Trophoblast cell (in vitro differentiated cells and primary cell): ENCODE data around the gene CEP55.

Source experiments
- DNase-seq, 2 donors: peaks; one replicate each; pipeline ENCODE4 v3.0.0-alpha.2; 2016
- H2AFZ ChIP-seq: 2 replicates; pipeline ENCODE4 v1.6.1; 2013; ENCODE audit warnings: low read length, moderate library complexity, mild to moderate bottlenecking; ENCODE audit not compliant: insufficient read depth, poor library complexity
- H2AK5ac ChIP-seq: 2 replicates; pipeline ENCODE4 v1.6.1; 2013; ENCODE audit warnings: mild to moderate bottlenecking, low read length
- H2BK120ac ChIP-seq: 2 replicates; pipeline ENCODE4 v1.6.1; 2013; ENCODE audit warnings: low read length, mild to moderate bottlenecking, moderate library complexity; ENCODE audit not compliant: insufficient read depth, poor library complexity
- H2BK12ac ChIP-seq: 2 replicates; pipeline ENCODE4 v1.6.1; 2013; ENCODE audit warnings: mild to moderate bottlenecking, low read length, moderate library complexity
- H2BK5ac ChIP-seq: 2 replicates; pipeline ENCODE4 v1.6.1; 2013; ENCODE audit warnings: low read length, low read depth, moderate library complexity, mild to moderate bottlenecking; ENCODE audit not compliant: poor library complexity
- H3K14ac ChIP-seq: 2 replicates; pipeline ENCODE4 v1.6.1; 2013; ENCODE audit warnings: mild to moderate bottlenecking, low read length
- H3K18ac ChIP-seq: 2 replicates; pipeline ENCODE4 v1.6.1; 2013; ENCODE audit warnings: mild to moderate bottlenecking, low read length
- H3K23ac ChIP-seq: 2 replicates; pipeline ENCODE4 v1.6.1; 2013; ENCODE audit warnings: low read length
- H3K27ac ChIP-seq: 2 replicates; pipeline ENCODE4 v1.5.1; 2013; ENCODE audit warnings: low read depth, mild to moderate bottlenecking, inconsistent platforms, low read length, moderate library complexity
- H3K27me3 ChIP-seq: 2 replicates; pipeline ENCODE4 v1.6.1; 2013; ENCODE audit warnings: inconsistent platforms, mild to moderate bottlenecking, low read length, moderate library complexity; ENCODE audit not compliant: insufficient read depth
- H3K36me3 ChIP-seq, 2 experiments: 1 replicate in 1 of 2; 2 replicates in 1 of 2; pipeline ENCODE4 v1.6.1; 2013; ENCODE audit warnings: low read length in 2 of 2, mild to moderate bottlenecking in 2 of 2, moderate library complexity in 1 of 2; ENCODE audit not compliant: insufficient read depth in 2 of 2, control insufficient read depth in 1 of 2
- H3K4ac ChIP-seq: 2 replicates; pipeline ENCODE4 v1.6.1; 2013; ENCODE audit warnings: low read depth, mild to moderate bottlenecking, low read length, moderate library complexity
- H3K4me1 ChIP-seq, 2 experiments: 1 replicate in 1 of 2; 2 replicates in 1 of 2; pipeline ENCODE4 v1.6.1; 2013; ENCODE audit warnings: low read length in 2 of 2, mild to moderate bottlenecking in 2 of 2, moderate library complexity in 1 of 2; ENCODE audit not compliant: insufficient read depth in 2 of 2, control insufficient read depth in 1 of 2
- H3K4me2 ChIP-seq: 2 replicates; pipeline ENCODE4 v1.6.1; 2013; ENCODE audit warnings: inconsistent platforms, mild to moderate bottlenecking, low read length, moderate library complexity
- H3K4me3 ChIP-seq: 2 replicates; pipeline ENCODE4 v1.5.1; 2013; ENCODE audit warnings: mild to moderate bottlenecking, low read depth, low read length, inconsistent platforms
- H3K79me1 ChIP-seq: one replicate; pipeline ENCODE4 v1.6.1; 2013; ENCODE audit warnings: low read length
- H3K79me2 ChIP-seq: 2 replicates; pipeline ENCODE4 v1.6.1; 2013; ENCODE audit warnings: low read length, mild to moderate bottlenecking; ENCODE audit not compliant: control insufficient read depth, insufficient read depth, poor library complexity
- H3K9ac ChIP-seq: 2 replicates; pipeline ENCODE4 v1.6.1; 2013; ENCODE audit warnings: mild to moderate bottlenecking, low read length
- H3K9me3 ChIP-seq: 2 replicates; pipeline ENCODE4 v1.6.1; 2013; ENCODE audit warnings: low read depth, mild to moderate bottlenecking, control low read depth, inconsistent platforms, low read length; ENCODE audit not compliant: insufficient read depth
- H4K12ac ChIP-seq: 2 replicates; pipeline ENCODE4 v1.6.1; 2013; ENCODE audit warnings: low read depth, mild to moderate bottlenecking, low read length, moderate library complexity
- H4K8ac ChIP-seq: 2 replicates; pipeline ENCODE4 v1.6.1; 2013; ENCODE audit warnings: low read depth, mild to moderate bottlenecking, low read length, moderate library complexity
- H4K91ac ChIP-seq: one replicate; pipeline ENCODE4 v1.6.1; 2013; ENCODE audit warnings: low read depth, mild to moderate bottlenecking, low read length, moderate library complexity
- WGBS: extraction: QIAGEN DNeasy Blood & Tissue Kit; methylation state at CpG from one replicate; pipeline ENCODE4 v1.1.7; 2013; ENCODE audit warnings: missing lambda C conversion rate; ENCODE audit not compliant: insufficient read length, insufficient coverage; ENCODE audit errors: extremely low coverage; 5-methylcytosine and 5-hydroxymethylcytosine counted together

CEP55 gene

GRCh38 chr10:93475227-93475626, 21.2 kb upstream of the CEP55 start:
- no peak for DNase-seq
- Histone ChIP-seq H2AFZ (no peak overlapping the region), H2AK5ac (no peak overlapping the region), H3K79me1 (peaks cover 10% of the 10 kb centered on the region), H3K4ac (peak overlapping the region; percentile 84), H3K23ac (no peak overlapping the region), H3K27ac (peak overlapping the region; percentile 71), H3K18ac (no peak overlapping the region), H3K9me3 (peaks cover 2% of the 10 kb centered on the region), H3K79me2 (peaks cover 9% of the 10 kb centered on the region), H4K91ac (no peak overlapping the region), H4K12ac (no peak overlapping the region), H2BK12ac (peak overlapping the region; percentile 61), H3K4me1 (peaks cover 17 to 20% of the 10 kb centered on the region in 2 experiments), H3K27me3 (no peaks in the 10 kb centered on the region), H3K36me3 (peaks cover 0 to 1% of the 10 kb centered on the region in 2 experiments), H3K4me3 (no peak overlapping the region), H3K14ac (no peak overlapping the region), H4K8ac (no peak overlapping the region), H2BK5ac (no peak overlapping the region), H3K4me2 (no peak overlapping the region), H3K9ac (no peak overlapping the region), H2BK120ac (no peak overlapping the region)
- WGBS = no CpG with 5 or more reads among the region's 2 CpGs

DNA sequence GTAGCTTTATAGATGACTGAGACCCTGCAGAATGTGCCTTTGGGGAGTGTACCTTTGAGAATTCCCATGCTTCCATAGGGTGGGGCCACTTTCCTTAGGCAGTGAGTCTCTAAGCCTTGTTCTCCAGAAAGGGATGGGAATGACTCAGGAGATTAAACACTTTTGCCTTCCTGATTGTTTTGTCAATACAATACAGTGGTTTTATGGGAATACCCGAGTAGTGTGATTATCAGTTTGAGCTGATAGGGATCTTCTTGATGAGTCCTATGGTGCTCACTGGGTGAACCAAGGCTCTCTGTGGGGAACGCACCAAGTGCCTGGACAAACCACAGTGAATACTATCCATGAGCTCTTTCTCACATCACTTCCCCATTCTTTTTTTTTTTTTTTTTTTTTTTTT, 20.5 kb upstream of the CEP55 start:
- Histone ChIP-seq H3K4ac (no peak overlapping the region), H4K12ac (no peak overlapping the region), H3K4me2 (no peak overlapping the region), H4K91ac (no peak overlapping the region), H3K79me2 (peaks cover 9% of the 10 kb centered on the region), H3K4me1 (peaks cover 15 to 17% of the 10 kb centered on the region in 2 experiments), H3K27me3 (no peaks in the 10 kb centered on the region), H3K36me3 (peaks cover 0 to 1% of the 10 kb centered on the region in 2 experiments), H2BK5ac (no peak overlapping the region), H2BK12ac (no peak overlapping the region), H3K27ac (peak overlapping the region; percentile 71), H3K9me3 (no peaks in the 10 kb centered on the region), H3K9ac (no peak overlapping the region), H3K4me3 (no peak overlapping the region), H3K79me1 (peaks cover 9% of the 10 kb centered on the region), H2AK5ac (no peak overlapping the region), H4K8ac (no peak overlapping the region), H2AFZ (no peak overlapping the region), H3K14ac (no peak overlapping the region), H3K18ac (no peak overlapping the region), H2BK120ac (no peak overlapping the region), H3K23ac (no peak overlapping the region)
- peak; percentile 67 to 81 for DNase-seq
- no CpG with 5 or more reads among the region's 2 CpGs for WGBS

DNA sequence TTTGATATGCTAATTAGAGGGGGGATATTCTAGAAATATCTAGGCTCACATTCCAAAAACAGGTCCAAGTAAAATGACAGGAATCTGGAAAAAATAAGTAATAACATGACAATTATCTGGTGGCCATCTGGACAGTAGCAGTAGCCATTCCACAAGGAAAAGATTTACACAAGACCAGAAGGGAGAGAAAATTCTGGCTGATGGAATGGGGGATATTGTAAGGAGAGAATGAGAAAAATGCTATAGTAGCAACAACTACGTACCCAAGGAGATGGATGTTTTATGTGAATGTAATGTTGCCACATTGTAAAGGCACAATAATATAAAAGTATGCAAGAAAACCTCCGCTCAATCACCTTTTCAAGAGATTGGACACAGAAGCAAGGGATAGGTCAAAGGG, 19.7 kb upstream of the CEP55 start:
- no peaks in the 10 kb centered on the region for H3K27me3 ChIP-seq
- H3K23ac ChIP-seq = no peak overlapping the region
- H3K4me3 ChIP-seq = no peak overlapping the region
- no peak overlapping the region for H2BK12ac ChIP-seq
- H3K79me2 ChIP-seq = peaks cover 13% of the 10 kb centered on the region
- no peak overlapping the region for H4K91ac ChIP-seq
- H2AK5ac ChIP-seq = no peak overlapping the region
- H2BK120ac ChIP-seq = no peak overlapping the region
- no peak overlapping the region for H2AFZ ChIP-seq
- H3K18ac ChIP-seq = no peak overlapping the region
- peak in 1 of 2 donors; percentile 84 for DNase-seq
- H3K4me2 ChIP-seq = no peak overlapping the region
- no peak overlapping the region for H4K8ac ChIP-seq
- no peak overlapping the region for H3K4ac ChIP-seq
- no peak overlapping the region for H3K14ac ChIP-seq
- H3K27ac ChIP-seq = no peak overlapping the region
- H3K79me1 ChIP-seq = peaks cover 9% of the 10 kb centered on the region
- WGBS = no CpG with 5 or more reads among the region's 2 CpGs
- H3K36me3 ChIP-seq = peaks cover 0 to 1% of the 10 kb centered on the region in 2 experiments
- H3K9me3 ChIP-seq = no peaks in the 10 kb centered on the region
- peaks cover 10 to 13% of the 10 kb centered on the region in 2 experiments for H3K4me1 ChIP-seq
- H4K12ac ChIP-seq = no peak overlapping the region
- H3K9ac ChIP-seq = no peak overlapping the region
- no peak overlapping the region for H2BK5ac ChIP-seq

DNA sequence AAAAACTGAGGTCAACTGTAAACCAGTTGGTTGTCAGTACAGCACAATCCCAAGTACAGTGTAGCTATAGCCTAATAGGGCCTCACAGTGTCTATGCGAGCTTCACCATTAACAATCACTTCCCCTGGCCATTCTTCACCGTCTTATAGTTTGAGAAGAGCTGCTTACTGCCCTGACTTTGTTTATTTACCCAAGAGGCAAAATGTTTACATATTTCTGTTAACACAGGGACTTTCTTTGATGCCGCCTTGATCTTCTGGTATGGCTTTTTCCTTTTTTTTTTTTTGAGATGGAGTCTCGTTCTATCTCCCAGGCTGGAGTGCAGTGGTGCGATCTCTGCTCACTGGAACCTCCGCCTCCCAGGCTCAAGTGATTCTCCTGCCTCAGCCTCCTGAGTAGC, 17.5 kb upstream of the CEP55 start:
- H3K23ac ChIP-seq = no peak overlapping the region
- H3K4me3 ChIP-seq = no peak overlapping the region
- no peak overlapping the region for H3K18ac ChIP-seq
- H3K14ac ChIP-seq = no peak overlapping the region
- no peak overlapping the region for H3K4ac ChIP-seq
- H2AFZ ChIP-seq = no peak overlapping the region
- H3K79me2 ChIP-seq = peaks cover 10% of the 10 kb centered on the region
- H3K27ac ChIP-seq = no peak overlapping the region
- peaks cover 12% of the 10 kb centered on the region for H3K79me1 ChIP-seq
- no peak overlapping the region for H2BK120ac ChIP-seq
- H3K4me2 ChIP-seq = no peak overlapping the region
- peaks cover 5 to 6% of the 10 kb centered on the region in 2 experiments for H3K4me1 ChIP-seq
- H4K8ac ChIP-seq = no peak overlapping the region
- no peaks in the 10 kb centered on the region for H3K9me3 ChIP-seq
- no peak overlapping the region for H4K12ac ChIP-seq
- no CpG with 5 or more reads among the region's 6 CpGs for WGBS
- peaks cover 0 to 1% of the 10 kb centered on the region in 2 experiments for H3K36me3 ChIP-seq
- no peak overlapping the region for H2BK5ac ChIP-seq
- H2AK5ac ChIP-seq = no peak overlapping the region
- no peaks in the 10 kb centered on the region for H3K27me3 ChIP-seq
- H2BK12ac ChIP-seq = no peak overlapping the region
- no peak overlapping the region for H3K9ac ChIP-seq
- no peak overlapping the region for H4K91ac ChIP-seq
- DNase-seq = peak in 1 of 2 donors; percentile 33
